GM21529 (cell line): ENCODE results near the gene WBP1.
A peak's percentile ranks its signal among the peaks of the same experiment; 100 is the strongest.

Source experiments
- ATAC-seq: cut with Tn5 transposase; IDR thresholded peaks from one replicate; pipeline ENCODE4 v1.9.1; 2021; ENCODE audit not compliant: unreplicated experiment

Gene WBP1

GRCh38 chr2:74502147-74502719 is 44.0 kb downstream of the WBP1 start:
- ATAC-seq, result no peak

- ATAC-seq, result peak; percentile 36
These were observed 44.7 kb downstream of the WBP1 start for GRCh38 chr2:74502720-74503505.

GRCh38 chr2:74503506-74504475 is 45.6 kb downstream of the WBP1 start:
- ATAC-seq, result no peak

- no peak for ATAC-seq
These were observed 46.4 kb downstream of the WBP1 start for GRCh38 chr2:74504591-74504990.

- ATAC-seq, result no peak
These were observed 47.4 kb downstream of the WBP1 start for GRCh38 chr2:74505448-74506246.

GRCh38 chr2:74507145-74507925 is 49.1 kb downstream of the WBP1 start, which contains the start of gene PCGF1:
Gene PCGF1 (minus strand): TSS chr2:74507695. CDS start chr2:74507668, 27 bp downstream.
- peak; percentile 91 for ATAC-seq

- peak; percentile 6 for ATAC-seq
These were observed 49.8 kb downstream of the WBP1 start for GRCh38 chr2:74507926-74508520.

- ATAC-seq, result no peak
These were observed 52.0 kb downstream of the WBP1 start for GRCh38 chr2:74510272-74510671.
